Neural cell (in vitro differentiated cells): ENCODE data around the gene STN1. TPM values are rescaled to one million over a fixed set of nuclear protein-coding genes. Genes with fewer than 3 reads are reported as not detected.

Experiments used
- H2AFZ ChIP-seq: fragments of 200-600, 300-800 bp; sonication (generic), shearing (Covaris generic); 2 replicates; pipeline ENCODE4 v1.6.0; 2014; ENCODE audit warnings: low read depth, mild to moderate bottlenecking, antibody characterized with exemption, low read length, moderate library complexity
- H3F3A ChIP-seq: fragments of 200-600 bp; shearing (Covaris generic); 2 replicates; pipeline ENCODE4 v1.6.1; 2016; ENCODE audit warnings: mild to moderate bottlenecking, moderate library complexity, mixed read lengths, antibody characterized with exemption, low read length; ENCODE audit not compliant: insufficient read depth, poor library complexity, severe bottlenecking
- H3K27ac ChIP-seq: fragments of 200-600, 300-800 bp; sonication (generic), shearing (Covaris generic); 2 replicates; pipeline ENCODE4 v1.5.1; 2014; ENCODE audit warnings: mild to moderate bottlenecking, low read length, moderate library complexity
- H3K27me3 ChIP-seq: fragments of 300-800, 200-600 bp; sonication (generic), shearing (Covaris generic); 2 replicates; pipeline ENCODE4 v1.6.0; 2014; ENCODE audit warnings: mild to moderate bottlenecking, low read depth, low read length, moderate library complexity; ENCODE audit not compliant: insufficient read depth
- H3K36me3 ChIP-seq: fragments of 300-800, 200-600 bp; sonication (generic), shearing (Covaris generic); 2 replicates; pipeline ENCODE4 v1.5.1; 2014; ENCODE audit warnings: mild to moderate bottlenecking, antibody characterized with exemption, low read length, moderate library complexity; ENCODE audit not compliant: insufficient read depth
- H3K4me2 ChIP-seq: fragments of 300-800, 200-600 bp; sonication (generic), shearing (Covaris generic); 2 replicates; pipeline ENCODE4 v1.6.0; 2014; ENCODE audit warnings: mild to moderate bottlenecking, low read length
- H3K4me3 ChIP-seq: fragments of 300-800, 200-600 bp; sonication (generic), shearing (Covaris generic); 2 replicates; pipeline ENCODE4 v1.5.1; 2014; ENCODE audit warnings: mild to moderate bottlenecking, low read length, moderate library complexity
- H3K79me2 ChIP-seq: fragments of 200-600 bp; shearing (Covaris generic); replicated peaks from 2 replicates; pipeline ENCODE4 v1.6.0; 2014; ENCODE audit warnings: mild to moderate bottlenecking, low read length, moderate library complexity; ENCODE audit not compliant: insufficient read depth
- H3K9ac ChIP-seq: fragments of 300-800, 200-600 bp; sonication (generic), shearing (Covaris generic); 2 replicates; pipeline ENCODE4 v1.6.1; 2016; ENCODE audit warnings: mild to moderate bottlenecking, low read length, mixed read lengths
- H3K9me2 ChIP-seq: fragments of 200-600 bp; shearing (Covaris generic); 2 replicates; pipeline ENCODE4 v1.6.1; 2016; ENCODE audit warnings: mild to moderate bottlenecking, low read length, mixed read lengths; ENCODE audit not compliant: insufficient read depth
- H3K9me3 ChIP-seq: fragments of 200-600, 300-800 bp; sonication (generic), shearing (Covaris generic); 2 replicates; pipeline ENCODE4 v1.6.1; 2016; ENCODE audit warnings: mild to moderate bottlenecking, mixed run types, low read length, moderate library complexity, mixed read lengths
- H4K20me1 ChIP-seq: fragments of 200-600 bp; shearing (Covaris generic); 2 replicates; pipeline ENCODE4 v1.6.1; 2016; ENCODE audit warnings: mild to moderate bottlenecking, mixed run types; ENCODE audit not compliant: insufficient read depth
- CTCF ChIP-seq: fragments of 450-650 bp; IDR thresholded peaks from 2 replicates; pipeline ENCODE4 v1.5.1; 2014; ENCODE audit warnings: antibody characterized with exemption, mild to moderate bottlenecking, moderate library complexity; ENCODE audit not compliant: poor library complexity, severe bottlenecking
- EP300 ChIP-seq: fragments of 450-650 bp; conservative IDR thresholded peaks from 2 replicates; pipeline ENCODE4 v1.6.1; 2014; ENCODE audit warnings: antibody characterized with exemption, mild to moderate bottlenecking, moderate library complexity; ENCODE audit not compliant: poor library complexity, severe bottlenecking
- EZH2 ChIP-seq: fragments of 200-600, 300-800 bp; shearing (Covaris generic), sonication (generic); IDR thresholded peaks from 2 replicates; pipeline ENCODE4 v1.6.1; 2014; ENCODE audit warnings: antibody characterized with exemption, low read length, borderline replicate concordance, mild to moderate bottlenecking; ENCODE audit not compliant: insufficient read depth, poor library complexity, severe bottlenecking
- MXI1 ChIP-seq: fragments of 450-650 bp; conservative IDR thresholded peaks from 2 replicates; pipeline ENCODE4 v1.6.1; 2014; ENCODE audit warnings: antibody characterized with exemption, mild to moderate bottlenecking; ENCODE audit not compliant: poor library complexity, severe bottlenecking
- POLR2AphosphoS5 ChIP-seq: IDR thresholded peaks from 2 replicates; pipeline ENCODE4 v1.6.1; 2012
- RAD21 ChIP-seq: fragments of 450-650 bp; conservative IDR thresholded peaks from 2 replicates; pipeline ENCODE4 v1.6.1; 2014; ENCODE audit warnings: antibody characterized with exemption, mild to moderate bottlenecking, moderate library complexity
- SMC3 ChIP-seq: fragments of 450-650 bp; conservative IDR thresholded peaks from 2 replicates; pipeline ENCODE4 v1.6.1; 2014; ENCODE audit warnings: antibody characterized with exemption, mild to moderate bottlenecking, moderate library complexity; ENCODE audit not compliant: poor library complexity
- TAF1 ChIP-seq: IDR thresholded peaks from 2 replicates; pipeline ENCODE4 v1.6.1; 2012; ENCODE audit warnings: low read depth
- polyA plus RNA-seq: library from polyadenylated mRNA; depleted of rRNA; stranded (reverse); fragments of >200 nt; gene quantifications from 2 replicates; pipeline ENCODE4 v1.2.3, GENCODE V29; 2014
- TF ChIP-seq, protein P1 (sequence below): IDR thresholded peaks from 2 replicates; pipeline ENCODE4 v1.6.1; 2012; ENCODE audit warnings: borderline replicate concordance

Gene STN1
- polyA plus RNA-seq, 1 donor from 2014 or later, result 9.4 TPM

- Histone ChIP-seq H3K4me2 (no peak overlapping the region), H4K20me1 (no peaks in the 10 kb centered on the region), H3K79me2 (no peaks in the 10 kb centered on the region), H3K27me3 (no peaks in the 10 kb centered on the region), H3K27ac (no peak overlapping the region), H3K4me3 (no peak overlapping the region), H3K9ac (no peak overlapping the region), H3K36me3 (no peaks in the 10 kb centered on the region), H3K9me2 (no peaks in the 10 kb centered on the region), H2AFZ (no peak overlapping the region), H3F3A (no peaks in the 10 kb centered on the region), H3K9me3 (no peaks in the 10 kb centered on the region)
- TF ChIP-seq SMC3 (no peak), MXI1 (no peak), EZH2 (no peak), POLR2AphosphoS5 (no peak), TAF1 (no peak), EP300 (no peak), RAD21 (no peak), CTCF (no peak)
- TF ChIP-seq, protein P1, sequence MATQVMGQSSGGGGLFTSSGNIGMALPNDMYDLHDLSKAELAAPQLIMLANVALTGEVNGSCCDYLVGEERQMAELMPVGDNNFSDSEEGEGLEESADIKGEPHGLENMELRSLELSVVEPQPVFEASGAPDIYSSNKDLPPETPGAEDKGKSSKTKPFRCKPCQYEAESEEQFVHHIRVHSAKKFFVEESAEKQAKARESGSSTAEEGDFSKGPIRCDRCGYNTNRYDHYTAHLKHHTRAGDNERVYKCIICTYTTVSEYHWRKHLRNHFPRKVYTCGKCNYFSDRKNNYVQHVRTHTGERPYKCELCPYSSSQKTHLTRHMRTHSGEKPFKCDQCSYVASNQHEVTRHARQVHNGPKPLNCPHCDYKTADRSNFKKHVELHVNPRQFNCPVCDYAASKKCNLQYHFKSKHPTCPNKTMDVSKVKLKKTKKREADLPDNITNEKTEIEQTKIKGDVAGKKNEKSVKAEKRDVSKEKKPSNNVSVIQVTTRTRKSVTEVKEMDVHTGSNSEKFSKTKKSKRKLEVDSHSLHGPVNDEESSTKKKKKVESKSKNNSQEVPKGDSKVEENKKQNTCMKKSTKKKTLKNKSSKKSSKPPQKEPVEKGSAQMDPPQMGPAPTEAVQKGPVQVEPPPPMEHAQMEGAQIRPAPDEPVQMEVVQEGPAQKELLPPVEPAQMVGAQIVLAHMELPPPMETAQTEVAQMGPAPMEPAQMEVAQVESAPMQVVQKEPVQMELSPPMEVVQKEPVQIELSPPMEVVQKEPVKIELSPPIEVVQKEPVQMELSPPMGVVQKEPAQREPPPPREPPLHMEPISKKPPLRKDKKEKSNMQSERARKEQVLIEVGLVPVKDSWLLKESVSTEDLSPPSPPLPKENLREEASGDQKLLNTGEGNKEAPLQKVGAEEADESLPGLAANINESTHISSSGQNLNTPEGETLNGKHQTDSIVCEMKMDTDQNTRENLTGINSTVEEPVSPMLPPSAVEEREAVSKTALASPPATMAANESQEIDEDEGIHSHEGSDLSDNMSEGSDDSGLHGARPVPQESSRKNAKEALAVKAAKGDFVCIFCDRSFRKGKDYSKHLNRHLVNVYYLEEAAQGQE, result no peak
Observed at GRCh38 chr10:103836273-103836672, 81.7 kb downstream of the STN1 start.

- no peak overlapping the region for H3K27ac ChIP-seq
- H3K9me3 ChIP-seq, result no peaks in the 10 kb centered on the region
- H3K4me2 ChIP-seq, result no peak overlapping the region
- no peaks in the 10 kb centered on the region for H3K27me3 ChIP-seq
- no peaks in the 10 kb centered on the region for H3F3A ChIP-seq
- no peak overlapping the region for H2AFZ ChIP-seq
- no peak overlapping the region for H3K4me3 ChIP-seq
- H3K36me3 ChIP-seq, result no peaks in the 10 kb centered on the region
- H3K9ac ChIP-seq, result no peak overlapping the region
- H3K79me2 ChIP-seq, result no peaks in the 10 kb centered on the region
- no peaks in the 10 kb centered on the region for H4K20me1 ChIP-seq
- no peak for TF ChIP-seq MXI1
- TF ChIP-seq POLR2AphosphoS5, result no peak
- TF ChIP-seq SMC3, result no peak
- no peak for TF ChIP-seq RAD21
- no peak for TF ChIP-seq TAF1
- TF ChIP-seq EP300, result no peak
- no peak for TF ChIP-seq CTCF
- no peak for TF ChIP-seq EZH2
- TF ChIP-seq, protein P1, result no peak
- H3K9me2 ChIP-seq, result no peaks in the 10 kb centered on the region
Observed at GRCh38 chr10:103835096-103836050, 82.6 kb downstream of the STN1 start.
